Vagina (tissue), 2 donors: ENCODE data around the gene SULT4A1.

ENCODE experiments used
- POLR2A ChIP-seq, 2 donors: fragments of 450-650 bp; IDR thresholded peaks; one replicate each; pipeline ENCODE4 v1.6.1; 2017; ENCODE audit warnings: antibody characterized with exemption in 2 of 2, mild to moderate bottlenecking in 2 of 2, moderate library complexity in 2 of 2
- POLR2AphosphoS5 ChIP-seq, 2 donors: sonication (generic); formaldehyde crosslinking; IDR thresholded peaks; one replicate each; pipeline ENCODE4 v1.9.0; 2017; ENCODE audit warnings: antibody characterized with exemption in 2 of 2, mild to moderate bottlenecking in 2 of 2, low read depth in 1 of 2; ENCODE audit not compliant: insufficient read depth in 1 of 2
- TF ChIP-seq, protein P1 (sequence below), 3 experiments: fragments of 450-650 bp in 2 of 3; fragments of 200-600 bp in 1 of 3; sonication (generic) in 1 of 3; IDR thresholded peaks; one replicate each; pipeline ENCODE4 v1.5.1; 2017 to 2019; ENCODE audit warnings: antibody characterized with exemption in 3 of 3, mild to moderate bottlenecking in 2 of 3, moderate library complexity in 2 of 3

DNA sequence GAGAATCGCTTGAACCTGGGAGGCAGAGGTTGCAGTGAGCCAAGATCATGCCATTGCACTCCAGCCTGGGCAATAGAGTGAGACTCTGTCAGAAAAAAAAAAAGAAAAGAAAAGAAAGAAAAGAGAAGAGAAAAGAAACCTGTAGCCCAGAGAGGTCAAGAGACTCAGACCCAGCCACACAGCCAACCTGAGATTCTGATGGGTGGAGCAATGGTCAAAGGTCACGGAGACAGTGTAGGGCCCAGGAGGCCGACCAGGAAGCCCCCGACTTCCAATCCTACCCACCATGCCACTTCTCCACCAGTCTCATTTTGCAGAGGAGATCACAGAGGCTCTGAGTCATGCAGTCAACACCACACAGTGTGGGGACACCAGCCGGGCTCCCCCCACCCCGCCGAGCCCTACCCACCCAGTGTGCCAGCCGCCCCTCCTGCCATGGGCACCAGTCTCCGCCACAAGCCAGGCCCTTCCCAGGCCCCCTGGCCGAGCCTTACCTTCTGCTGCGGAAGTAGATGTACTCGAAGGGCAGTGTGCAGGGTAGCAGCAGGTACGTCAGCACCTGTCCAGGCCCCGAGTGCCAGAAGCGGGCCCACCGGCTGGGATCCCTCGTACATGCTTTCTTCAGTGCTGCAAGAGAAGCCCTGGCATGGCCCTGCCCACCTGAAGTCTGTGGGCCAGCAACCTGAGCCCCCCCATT lies 21.6 kb upstream of the SULT4A1 start:
- no peak for TF ChIP-seq POLR2AphosphoS5 (IDR thresholded peaks at IDR 0.05; ENCODE audit: insufficient read depth in 1 of 2, low read depth in 1 of 2)
- TF ChIP-seq, protein P1, sequence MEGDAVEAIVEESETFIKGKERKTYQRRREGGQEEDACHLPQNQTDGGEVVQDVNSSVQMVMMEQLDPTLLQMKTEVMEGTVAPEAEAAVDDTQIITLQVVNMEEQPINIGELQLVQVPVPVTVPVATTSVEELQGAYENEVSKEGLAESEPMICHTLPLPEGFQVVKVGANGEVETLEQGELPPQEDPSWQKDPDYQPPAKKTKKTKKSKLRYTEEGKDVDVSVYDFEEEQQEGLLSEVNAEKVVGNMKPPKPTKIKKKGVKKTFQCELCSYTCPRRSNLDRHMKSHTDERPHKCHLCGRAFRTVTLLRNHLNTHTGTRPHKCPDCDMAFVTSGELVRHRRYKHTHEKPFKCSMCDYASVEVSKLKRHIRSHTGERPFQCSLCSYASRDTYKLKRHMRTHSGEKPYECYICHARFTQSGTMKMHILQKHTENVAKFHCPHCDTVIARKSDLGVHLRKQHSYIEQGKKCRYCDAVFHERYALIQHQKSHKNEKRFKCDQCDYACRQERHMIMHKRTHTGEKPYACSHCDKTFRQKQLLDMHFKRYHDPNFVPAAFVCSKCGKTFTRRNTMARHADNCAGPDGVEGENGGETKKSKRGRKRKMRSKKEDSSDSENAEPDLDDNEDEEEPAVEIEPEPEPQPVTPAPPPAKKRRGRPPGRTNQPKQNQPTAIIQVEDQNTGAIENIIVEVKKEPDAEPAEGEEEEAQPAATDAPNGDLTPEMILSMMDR (IDR thresholded peaks at IDR 0.05): no peak
- TF ChIP-seq POLR2A (IDR thresholded peaks at IDR 0.05): no peak
